Lung microvascular endothelial cell (primary cell): ENCODE measurements around the gene KPNA6. TPM values are rescaled to one million over a fixed set of nuclear protein-coding genes. Genes with fewer than 3 reads are reported as not detected.
"Not testable (repeated sequence)": the region's sequence is repeated elsewhere in the genome, so short reads cannot be mapped to it uniquely, and the experiment has no call there.

Experiments
- DNase-seq, 2 donors: peaks; one replicate each; pipeline versions ENCODE4 v3.0.0 to v3.0.0-alpha.2; 2010; ENCODE audit warnings: low read depth in 2 of 2
- total RNA-seq: library from RNA; depleted of rRNA; stranded (reverse); fragments of >200 nt; gene quantifications from 2 replicates; pipeline ENCODE4 v1.2.1, GENCODE V29; 2014

Gene KPNA6
- total RNA-seq, 1 donor from 2014 or later: 27.8 TPM

GRCh38 chr1:32138965-32139364, 31.1 kb downstream of the KPNA6 start:
- DNase-seq: peak in 1 of 2 donors; percentile 32

- DNase-seq: peak in 1 of 2 donors; percentile 61
These were observed 34.8 kb downstream of the KPNA6 start for GRCh38 chr1:32142446-32143301.

GRCh38 chr1:32143302-32143695, 35.4 kb downstream of the KPNA6 start:
- DNase-seq: not testable (repeated sequence)

GRCh38 chr1:32144033-32144432, 36.2 kb downstream of the KPNA6 start:
- no peak for DNase-seq

GRCh38 chr1:32147799-32148198, 39.9 kb downstream of the KPNA6 start:
- DNase-seq: not testable (repeated sequence)

- DNase-seq: no peak
These were observed 43.0 kb downstream of the KPNA6 start for GRCh38 chr1:32150847-32151246.

- DNase-seq: peak in 1 of 2 donors; percentile 41
These were observed 43.5 kb downstream of the KPNA6 start for GRCh38 chr1:32151319-32151787.

- no peak for DNase-seq
These were observed 51.3 kb downstream of the KPNA6 start for GRCh38 chr1:32159189-32159588.

GRCh38 chr1:32163405-32163804, 55.5 kb downstream of the KPNA6 start:
- no peak for DNase-seq

GRCh38 chr1:32165633-32166032, 57.8 kb downstream of the KPNA6 start:
- DNase-seq: not testable (repeated sequence)

GRCh38 chr1:32170991-32171390, 63.1 kb downstream of the KPNA6 start:
- no peak for DNase-seq

- DNase-seq: peak; percentile 17 to 69
These were observed 64.9 kb downstream of the KPNA6 start for GRCh38 chr1:32172621-32173245.

GRCh38 chr1:32178380-32179192, 70.7 kb downstream of the KPNA6 start:
- DNase-seq: no peak

GRCh38 chr1:32179193-32179442, 71.3 kb downstream of the KPNA6 start:
- no peak for DNase-seq

GRCh38 chr1:32179443-32180185, 71.8 kb downstream of the KPNA6 start, which contains the start of gene TXLNA:
TSS of gene TXLNA (plus strand) at chr1:32179675. CDS start at chr1:32180346, 671 bp downstream.
- peak; percentile 95 for DNase-seq

- DNase-seq: peak; percentile 39 to 53
These were observed 72.6 kb downstream of the KPNA6 start for GRCh38 chr1:32180186-32181060.

GRCh38 chr1:32181065-32181464, 73.2 kb downstream of the KPNA6 start:
- DNase-seq: no peak

- DNase-seq: no peak
These were observed 73.7 kb downstream of the KPNA6 start for GRCh38 chr1:32181563-32181962.

GRCh38 chr1:32182060-32182459, 74.2 kb downstream of the KPNA6 start:
- no peak for DNase-seq

GRCh38 chr1:32184650-32185049, 76.8 kb downstream of the KPNA6 start:
- no peak for DNase-seq
